Mucosa of stomach (tissue), 1 donor: ENCODE data around the gene TRAPPC4.
A peak's percentile ranks its signal among the peaks of the same experiment; 100 is the strongest.
"Not testable (repeated sequence)": the region's sequence is repeated elsewhere in the genome, so short reads cannot be mapped to it uniquely, and the experiment has no call there.

Experiments used
- H3K27me3 ChIP-seq: one replicate; pipeline ENCODE4 v1.7.0; 2013; ENCODE audit warnings: mild to moderate bottlenecking, low read length; ENCODE audit not compliant: control insufficient read depth, insufficient read depth
- H3K36me3 ChIP-seq: one replicate; pipeline ENCODE4 v1.7.0; 2013; ENCODE audit warnings: low read length; ENCODE audit not compliant: control insufficient read depth, insufficient read depth
- H3K4me1 ChIP-seq: one replicate; pipeline ENCODE4 v1.7.0; 2013; ENCODE audit warnings: mild to moderate bottlenecking, low read length; ENCODE audit not compliant: control insufficient read depth, insufficient read depth
- H3K4me3 ChIP-seq: one replicate; pipeline ENCODE4 v1.7.0; 2013; ENCODE audit warnings: low read length
- H3K9ac ChIP-seq: one replicate; pipeline ENCODE4 v1.7.0; 2013; ENCODE audit warnings: mild to moderate bottlenecking, low read length, moderate library complexity
- H3K9me3 ChIP-seq: one replicate; pipeline ENCODE4 v1.7.0; 2013; ENCODE audit warnings: mild to moderate bottlenecking, low read length, moderate library complexity; ENCODE audit not compliant: control insufficient read depth
- donor health status: Pancreatic carcinoma.

Gene TRAPPC4

DNA sequence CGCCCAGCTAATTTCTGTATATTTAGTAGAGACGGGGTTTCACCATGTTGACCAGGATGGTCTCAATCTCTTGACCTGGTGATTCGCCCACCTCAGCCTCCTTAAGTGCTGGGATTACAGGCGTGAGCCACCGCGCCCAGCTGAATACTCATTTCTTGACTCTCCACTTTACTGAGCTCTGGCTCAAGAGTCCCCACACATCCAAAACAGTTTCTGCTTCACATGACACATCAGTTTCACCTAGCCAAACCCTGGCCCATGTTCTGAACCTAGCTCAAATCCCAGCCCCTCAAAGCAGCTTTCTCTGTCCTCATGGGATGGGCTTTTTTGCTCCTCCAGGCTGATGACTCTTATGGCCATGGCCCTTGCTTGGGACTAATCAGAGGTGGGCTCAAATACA is 28.6 kb downstream of the TRAPPC4 start:
- no peaks in the 10 kb centered on the region for H3K4me1 ChIP-seq
- no peak overlapping the region for H3K4me3 ChIP-seq
- no peaks in the 10 kb centered on the region for H3K27me3 ChIP-seq
- H3K9ac ChIP-seq: no peak overlapping the region
- H3K36me3 ChIP-seq: peaks cover 33% of the 10 kb centered on the region
- H3K9me3 ChIP-seq: no peaks in the 10 kb centered on the region

DNA sequence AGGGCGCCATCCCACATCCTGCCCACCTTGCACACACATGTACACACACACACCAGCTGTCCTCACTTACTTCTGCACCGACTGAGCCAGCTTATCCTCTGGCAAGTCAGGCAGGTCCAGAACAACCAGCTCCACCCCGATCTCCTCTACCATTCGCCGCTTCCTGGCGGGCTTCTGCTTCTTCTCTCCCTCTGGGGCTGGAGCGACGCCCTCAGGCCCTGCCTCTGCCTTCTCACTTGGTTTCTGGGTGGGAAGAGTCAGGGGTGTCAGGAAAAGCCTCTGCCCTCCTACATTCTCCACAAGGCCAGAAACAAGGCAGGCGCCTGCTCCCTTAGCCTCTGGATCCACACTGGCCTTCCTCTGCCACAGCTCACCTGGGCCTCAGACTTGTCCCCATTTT is 30.1 kb downstream of the TRAPPC4 start:
- H3K9ac ChIP-seq: no peak overlapping the region
- peaks cover 43% of the 10 kb centered on the region for H3K36me3 ChIP-seq
- H3K27me3 ChIP-seq: no peaks in the 10 kb centered on the region
- no peak overlapping the region for H3K4me3 ChIP-seq
- H3K4me1 ChIP-seq: no peaks in the 10 kb centered on the region
- no peaks in the 10 kb centered on the region for H3K9me3 ChIP-seq

DNA sequence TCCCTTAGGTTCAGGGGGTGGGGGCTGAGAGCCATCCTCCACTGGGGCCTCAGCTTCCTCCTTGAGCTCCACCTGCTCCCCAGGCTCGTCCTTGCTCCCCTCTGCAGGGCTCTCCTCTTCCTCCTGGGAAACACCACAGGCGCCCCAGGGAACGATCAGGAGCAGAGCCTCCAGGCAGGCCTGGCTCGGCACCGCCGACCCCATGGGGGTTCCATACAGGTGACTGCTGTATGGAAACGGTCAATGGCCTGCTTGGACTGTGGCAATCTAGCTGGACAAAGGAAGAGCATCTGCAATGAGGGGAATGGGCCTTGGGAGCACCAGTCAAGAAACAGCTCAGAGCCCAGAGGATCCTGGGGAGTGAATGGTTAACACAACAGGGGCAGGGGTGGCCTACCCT is 30.5 kb downstream of the TRAPPC4 start:
- no peak overlapping the region for H3K9ac ChIP-seq
- H3K36me3 ChIP-seq: peaks cover 43% of the 10 kb centered on the region
- H3K4me1 ChIP-seq: no peaks in the 10 kb centered on the region
- no peaks in the 10 kb centered on the region for H3K9me3 ChIP-seq
- no peaks in the 10 kb centered on the region for H3K27me3 ChIP-seq
- no peak overlapping the region for H3K4me3 ChIP-seq

DNA sequence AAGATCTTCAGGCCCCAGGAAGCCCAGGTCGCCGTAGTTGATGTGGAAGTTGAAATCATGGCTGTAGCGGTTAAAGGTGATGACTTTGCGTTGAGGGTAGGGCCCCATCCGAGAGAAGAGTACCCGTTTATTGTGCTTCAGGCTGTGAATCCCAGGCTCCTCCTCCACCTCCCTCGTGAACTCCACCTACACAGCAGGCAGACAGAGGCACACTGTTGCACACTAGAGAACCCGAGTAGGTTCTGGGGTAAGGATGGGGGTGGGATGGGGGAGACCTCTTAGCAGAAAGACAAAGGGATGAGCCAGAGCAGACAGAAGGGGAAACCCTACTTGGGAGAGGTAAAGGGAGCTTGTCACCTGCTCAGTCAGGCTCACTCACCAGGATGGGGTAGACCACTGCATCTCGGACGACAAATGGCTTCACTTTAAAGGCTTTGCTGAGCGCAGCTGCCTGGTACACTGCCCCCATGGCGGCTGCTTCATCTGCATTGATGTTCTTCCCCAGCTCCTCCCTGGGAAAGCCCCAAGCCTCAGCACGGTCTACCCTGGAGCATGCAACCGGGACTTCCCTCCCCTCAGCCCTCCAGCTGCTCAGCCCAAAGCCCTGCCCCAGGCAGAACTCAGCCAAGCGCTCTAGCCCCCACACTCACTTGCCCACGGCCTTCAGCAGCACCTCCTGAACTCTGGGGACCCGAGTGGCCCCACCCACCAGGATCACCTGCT is 33.0 kb downstream of the TRAPPC4 start:
- peaks cover 43% of the 10 kb centered on the region for H3K36me3 ChIP-seq
- peaks cover 15% of the 10 kb centered on the region for H3K4me1 ChIP-seq
- H3K9ac ChIP-seq: no peak overlapping the region
- no peak overlapping the region for H3K4me3 ChIP-seq
- no peaks in the 10 kb centered on the region for H3K27me3 ChIP-seq
- H3K9me3 ChIP-seq: no peaks in the 10 kb centered on the region

DNA sequence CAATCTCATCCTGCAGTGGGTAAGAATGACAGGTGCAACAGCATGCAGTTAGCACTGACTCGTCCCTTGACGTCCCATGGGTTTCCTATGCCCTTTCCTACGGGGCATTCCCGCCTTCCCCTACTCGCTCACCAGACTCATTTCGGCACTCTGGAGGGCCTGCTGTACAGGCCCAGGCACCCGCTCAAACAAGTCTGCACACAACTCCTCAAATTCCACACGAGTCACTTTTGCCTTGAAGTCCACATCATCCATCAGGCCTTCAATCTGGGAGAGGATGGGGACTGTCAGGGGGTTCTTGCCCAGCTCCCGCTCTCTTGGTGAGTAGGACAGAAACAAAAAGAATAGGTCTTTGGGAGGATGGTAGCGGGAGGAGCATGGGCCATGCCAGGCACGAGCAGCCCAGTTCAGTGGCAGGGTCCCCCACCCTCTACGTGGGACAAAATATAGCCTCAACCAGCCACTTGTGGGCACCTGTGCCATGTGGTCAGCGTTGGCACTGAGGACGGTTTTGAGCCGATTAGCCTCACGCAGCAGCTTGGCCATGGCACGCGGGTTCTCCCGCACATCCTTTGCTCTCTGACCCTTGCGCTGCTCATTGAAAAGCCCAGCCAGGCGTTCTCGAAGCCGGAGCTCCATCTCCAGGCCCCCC is 33.7 kb downstream of the TRAPPC4 start:
- peaks cover 15% of the 10 kb centered on the region for H3K4me1 ChIP-seq
- H3K4me3 ChIP-seq: no peak overlapping the region
- H3K9me3 ChIP-seq: no peaks in the 10 kb centered on the region
- no peak overlapping the region for H3K9ac ChIP-seq
- no peaks in the 10 kb centered on the region for H3K27me3 ChIP-seq
- H3K36me3 ChIP-seq: peaks cover 42% of the 10 kb centered on the region

DNA sequence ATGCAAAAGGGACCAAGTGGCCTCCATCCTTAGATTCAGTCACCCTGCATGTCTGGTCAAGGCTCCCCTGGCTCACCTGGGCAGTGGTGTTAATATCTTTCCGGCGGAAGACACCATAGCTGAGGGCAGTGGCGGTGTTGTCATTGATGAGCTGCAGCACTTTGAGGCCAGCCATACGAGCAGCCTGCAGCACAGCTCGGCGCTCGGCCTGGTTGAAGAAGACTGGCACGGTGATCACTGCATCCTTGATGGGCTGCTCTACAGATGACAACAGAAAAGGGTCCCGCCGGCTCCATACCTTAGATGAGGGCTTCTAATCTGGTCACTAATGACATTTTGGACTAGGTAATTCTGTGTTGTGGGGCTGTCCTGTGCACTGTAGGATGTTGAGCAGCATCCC is 35.9 kb downstream of the TRAPPC4 start:
- Histone ChIP-seq H3K27me3 (no peaks in the 10 kb centered on the region), H3K9me3 (no peaks in the 10 kb centered on the region), H3K4me1 (peaks cover 15% of the 10 kb centered on the region), H3K36me3 (peaks cover 26% of the 10 kb centered on the region), H3K4me3 (no peak overlapping the region), H3K9ac (no peak overlapping the region)

DNA sequence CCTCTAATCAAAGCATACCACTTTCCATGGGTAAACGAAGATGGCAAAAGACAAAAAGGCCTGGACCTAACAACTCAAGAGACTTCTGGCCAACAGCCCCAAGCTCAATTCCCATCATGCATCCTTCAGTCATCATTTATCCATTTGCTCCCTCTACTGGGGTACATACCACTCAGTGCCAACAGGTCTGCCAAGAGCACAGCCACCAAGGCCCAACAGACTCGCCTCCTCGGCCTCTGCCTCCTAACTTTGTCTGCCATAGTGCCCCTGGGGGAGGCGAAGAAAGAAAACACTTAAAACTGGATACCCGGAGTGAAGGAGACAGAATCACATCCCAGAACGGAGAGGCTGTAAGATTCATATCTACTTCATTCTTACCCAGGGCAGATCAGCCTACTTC is 37.3 kb downstream of the TRAPPC4 start:
- Histone ChIP-seq H3K4me1 (peaks cover 15% of the 10 kb centered on the region), H3K4me3 (peak overlapping the region; percentile 60), H3K9ac (peak overlapping the region; percentile 75), H3K27me3 (no peaks in the 10 kb centered on the region), H3K36me3 (peaks cover 24% of the 10 kb centered on the region), H3K9me3 (no peaks in the 10 kb centered on the region)

DNA sequence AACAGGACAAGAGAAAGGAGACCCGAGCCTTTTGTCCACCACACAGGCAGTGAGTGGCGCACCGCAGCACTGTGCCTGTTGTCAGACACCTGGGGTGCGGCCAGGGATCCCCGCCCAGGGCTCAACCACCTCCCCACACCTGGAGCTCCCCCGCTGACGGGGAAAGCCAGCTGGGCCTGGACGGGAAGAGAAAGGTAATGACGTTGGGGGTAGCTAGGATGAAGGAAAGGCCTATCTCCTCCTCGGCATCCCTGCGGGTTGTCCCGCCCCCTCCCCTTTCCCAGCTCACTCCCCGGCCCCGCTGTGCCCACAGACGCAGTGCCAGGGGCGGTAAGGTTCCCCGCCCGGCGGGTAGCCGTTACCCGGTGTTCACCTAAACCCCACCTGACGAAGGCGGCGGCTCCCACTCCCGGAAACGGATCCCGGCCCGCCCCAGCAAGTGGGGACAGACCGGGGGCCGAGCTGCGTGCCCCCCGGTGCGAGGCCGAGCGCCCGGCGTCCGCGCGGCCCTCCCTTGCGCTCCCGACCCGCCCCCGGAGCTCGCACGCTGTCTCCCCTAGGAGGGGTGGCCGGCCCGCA is 37.9 kb downstream of the TRAPPC4 start:
- no peaks in the 10 kb centered on the region for H3K9me3 ChIP-seq
- peaks cover 15% of the 10 kb centered on the region for H3K4me1 ChIP-seq
- no peaks in the 10 kb centered on the region for H3K27me3 ChIP-seq
- peaks cover 24% of the 10 kb centered on the region for H3K36me3 ChIP-seq
- peak overlapping the region; percentile 75 for H3K9ac ChIP-seq
- peak overlapping the region; percentile 60 for H3K4me3 ChIP-seq

DNA sequence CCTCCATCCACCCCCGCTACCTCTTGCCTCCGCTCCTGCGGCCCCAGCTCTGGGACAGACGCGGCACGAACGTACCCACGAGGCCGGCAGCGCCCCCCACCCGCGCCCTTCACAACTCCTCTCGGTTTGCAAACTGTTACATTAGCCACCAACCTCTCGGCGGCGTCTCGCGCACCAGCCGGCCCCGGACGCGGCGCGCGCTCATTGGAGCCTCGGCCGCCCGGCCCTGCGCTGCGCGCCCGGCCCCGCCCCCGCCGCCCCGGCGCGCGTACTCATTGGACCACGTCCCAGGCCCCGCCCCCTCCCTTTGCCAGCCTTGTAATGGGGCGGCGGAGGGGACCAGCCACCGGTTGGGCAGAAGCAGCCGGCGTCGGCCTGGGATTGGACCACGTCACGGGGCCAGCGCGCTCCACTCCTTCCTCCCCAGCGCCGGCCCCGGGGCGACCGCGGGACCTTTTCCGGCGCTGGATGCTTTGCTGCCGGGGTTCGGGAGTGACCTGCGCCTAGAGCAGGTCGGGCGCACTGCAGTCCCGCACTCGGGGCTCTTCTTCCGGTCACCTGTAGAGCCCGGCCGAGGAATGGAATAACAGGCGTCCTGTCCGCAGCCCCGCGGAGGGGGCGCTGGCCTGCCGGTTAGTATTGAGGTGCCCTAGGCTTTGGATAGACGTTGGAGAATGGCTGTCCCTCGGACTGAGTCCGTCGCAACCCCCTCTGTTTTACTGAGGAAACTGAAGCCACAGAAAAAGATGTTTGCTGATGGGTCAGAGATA is 38.6 kb downstream of the TRAPPC4 start, which contains the start of gene HYOU1:
HYOU1 (minus strand) TSS at position 206 of the 770 bp plus-strand sequence. CDS start 1,045 bp downstream, outside the sequence.
- Histone ChIP-seq H3K4me1 (peaks cover 15% of the 10 kb centered on the region), H3K9ac (peak within 1 kb of the TSS; percentile 75), H3K9me3 (no peaks in the 10 kb centered on the region), H3K4me3 (peak within 1 kb of the TSS; percentile 60), H3K27me3 (no peaks in the 10 kb centered on the region), H3K36me3 (peaks cover 20% of the 10 kb centered on the region)

DNA sequence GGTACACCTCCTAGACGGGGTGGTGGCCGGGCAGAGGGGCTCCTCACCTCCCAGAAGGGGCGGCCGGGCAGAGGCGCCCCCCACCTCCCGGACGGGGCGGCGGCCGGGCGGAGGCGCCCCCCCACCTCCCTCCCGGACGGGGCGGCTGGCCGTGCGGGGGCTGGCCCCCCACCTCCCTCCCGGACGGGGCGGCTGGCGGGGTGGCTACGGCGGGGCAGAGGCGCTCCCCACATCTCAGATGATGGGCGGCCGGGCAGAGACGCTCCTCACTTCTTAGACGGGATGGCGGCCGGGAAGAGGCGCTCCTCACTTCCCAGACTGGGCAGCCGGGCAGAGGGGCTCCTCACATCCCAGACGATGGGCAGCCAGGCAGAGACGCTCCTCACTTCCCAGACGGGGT is 40.6 kb downstream of the TRAPPC4 start:
- H3K9me3 ChIP-seq, H3K27me3 ChIP-seq, H3K4me3 ChIP-seq, H3K9ac ChIP-seq, H3K36me3 ChIP-seq: not testable (repeated sequence)
- H3K4me1 ChIP-seq: peaks cover 20% of the 10 kb centered on the region

DNA sequence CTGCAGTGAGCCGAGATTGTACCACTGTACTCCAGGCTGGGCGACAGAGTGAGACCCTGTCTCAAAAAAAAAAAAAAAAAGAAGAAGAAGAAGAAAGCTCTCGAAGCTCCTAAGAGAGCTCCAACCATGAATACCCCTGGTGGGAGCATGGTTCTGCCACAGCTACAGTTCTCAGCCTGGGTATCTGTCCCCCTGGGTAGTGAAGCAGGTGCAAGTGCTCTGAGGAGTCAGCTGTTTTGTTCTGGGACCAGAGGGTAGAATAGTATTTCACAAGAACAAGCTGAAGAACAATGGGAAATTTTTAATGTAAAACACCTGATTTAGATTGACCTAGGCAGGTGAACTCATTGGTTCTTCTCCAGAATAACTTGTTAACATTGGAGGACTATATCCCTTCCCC is 42.7 kb downstream of the TRAPPC4 start:
- H3K9me3 ChIP-seq: no peaks in the 10 kb centered on the region
- H3K4me3 ChIP-seq: no peak overlapping the region
- no peaks in the 10 kb centered on the region for H3K27me3 ChIP-seq
- H3K9ac ChIP-seq: no peak overlapping the region
- H3K4me1 ChIP-seq: peaks cover 8% of the 10 kb centered on the region
- no peaks in the 10 kb centered on the region for H3K36me3 ChIP-seq

DNA sequence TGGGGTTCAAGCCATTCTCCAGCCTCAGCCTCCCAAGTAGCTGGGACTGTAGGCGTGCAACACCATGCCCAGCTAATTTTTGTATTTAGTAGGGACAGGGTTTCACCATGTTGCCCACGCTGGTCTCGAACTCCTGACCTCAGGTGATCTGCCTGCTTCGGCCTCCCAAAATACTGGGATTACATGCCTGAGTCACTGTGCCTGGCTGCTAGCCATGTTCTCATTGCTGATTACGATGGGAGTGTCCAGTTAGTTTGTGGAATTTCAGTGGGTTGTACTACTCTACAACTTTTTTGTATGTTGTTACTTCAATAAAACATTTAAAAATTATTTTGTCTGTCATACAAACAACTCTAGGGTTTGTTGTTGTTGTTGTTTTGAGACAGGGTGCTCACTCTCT is 44.2 kb downstream of the TRAPPC4 start:
- Histone ChIP-seq H3K4me1 (peaks cover 10% of the 10 kb centered on the region), H3K27me3 (no peaks in the 10 kb centered on the region), H3K9me3 (no peaks in the 10 kb centered on the region), H3K9ac (no peak overlapping the region), H3K36me3 (no peaks in the 10 kb centered on the region), H3K4me3 (no peak overlapping the region)
